HG02852 (cell line): ENCODE results near the gene KLHDC4.
A peak's percentile ranks its signal among the peaks of the same experiment; 100 is the strongest.
"Not testable (repeated sequence)": the region's sequence is repeated elsewhere in the genome, so short reads cannot be mapped to it uniquely, and the experiment has no call there.

Source experiments
- ATAC-seq: cut with Tn5 transposase; IDR thresholded peaks from one replicate; pipeline ENCODE4 v1.9.1; 2021; ENCODE audit warnings: mild to moderate bottlenecking, moderate library complexity; ENCODE audit not compliant: unreplicated experiment

Gene KLHDC4

DNA sequence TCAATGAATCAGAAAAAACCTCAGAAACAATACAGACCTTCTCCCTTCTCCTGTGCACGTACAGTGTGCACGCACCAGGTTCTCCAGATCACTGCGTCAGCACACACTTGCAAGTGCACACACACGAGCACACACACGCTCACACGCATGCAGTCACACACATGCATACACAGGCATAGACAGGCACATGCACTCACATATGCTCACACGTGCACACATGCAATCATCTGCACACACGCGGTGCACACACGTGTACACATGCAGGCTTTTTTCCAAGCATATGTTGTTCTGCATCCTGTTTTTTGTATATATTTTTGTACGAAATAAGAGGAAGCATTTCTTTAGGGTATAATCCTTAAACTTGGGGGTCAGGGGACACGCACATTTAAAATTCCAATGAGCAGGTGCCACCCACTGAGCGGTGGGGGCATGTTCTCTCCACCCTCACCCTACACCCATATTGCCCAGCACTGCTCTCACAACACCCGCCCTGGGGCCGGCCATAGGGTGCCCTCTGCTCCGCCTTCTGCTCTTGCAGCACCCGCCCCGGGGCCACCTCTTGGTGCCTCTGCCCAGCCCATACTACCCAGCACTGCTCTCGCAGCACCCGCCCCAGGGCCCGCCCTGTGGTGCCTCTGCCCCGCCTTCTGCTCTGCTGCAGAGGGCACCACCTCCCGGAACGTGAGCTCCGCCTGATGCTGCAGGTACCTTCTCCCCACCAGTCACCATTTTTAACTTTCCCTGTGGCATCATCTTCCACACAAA lies 20.9 kb downstream of the KLHDC4 start:
- no peak for ATAC-seq

- ATAC-seq = no peak
These were observed 22.9 kb downstream of the KLHDC4 start for GRCh38 chr16:87742781-87743490.

DNA sequence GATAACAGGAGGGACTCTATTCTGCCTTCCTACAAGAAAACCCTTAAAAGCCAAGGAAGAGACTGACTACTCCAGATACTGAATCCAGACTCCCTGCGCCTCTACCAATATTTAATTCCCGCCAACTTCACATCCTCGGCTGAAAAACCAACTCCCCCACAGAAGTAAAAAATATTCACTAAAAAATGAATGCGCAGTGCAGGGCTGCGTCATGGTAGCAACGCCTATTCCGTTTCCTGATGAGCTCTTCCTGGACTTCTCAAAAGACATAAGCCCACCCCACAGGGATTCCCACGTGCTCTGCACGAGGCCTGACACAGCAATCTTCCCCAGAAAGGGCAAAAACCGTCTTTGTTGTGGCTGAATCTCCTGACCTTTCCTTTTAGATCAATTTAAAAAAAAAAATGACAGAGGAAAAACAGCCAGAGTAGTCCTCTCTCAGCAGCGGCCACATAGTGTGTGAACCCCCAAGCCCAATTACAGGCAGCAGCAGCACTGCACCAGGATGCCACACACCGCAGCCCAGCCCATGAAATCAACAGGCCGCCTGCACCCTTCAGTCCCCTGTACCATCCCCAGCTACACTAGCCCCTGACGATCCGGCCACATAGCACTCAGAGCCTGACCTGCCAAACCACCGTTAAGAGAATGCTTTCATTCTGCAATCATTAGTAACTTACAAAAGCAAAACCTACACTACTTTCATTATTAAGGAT lies 23.9 kb downstream of the KLHDC4 start:
- no peak for ATAC-seq

DNA sequence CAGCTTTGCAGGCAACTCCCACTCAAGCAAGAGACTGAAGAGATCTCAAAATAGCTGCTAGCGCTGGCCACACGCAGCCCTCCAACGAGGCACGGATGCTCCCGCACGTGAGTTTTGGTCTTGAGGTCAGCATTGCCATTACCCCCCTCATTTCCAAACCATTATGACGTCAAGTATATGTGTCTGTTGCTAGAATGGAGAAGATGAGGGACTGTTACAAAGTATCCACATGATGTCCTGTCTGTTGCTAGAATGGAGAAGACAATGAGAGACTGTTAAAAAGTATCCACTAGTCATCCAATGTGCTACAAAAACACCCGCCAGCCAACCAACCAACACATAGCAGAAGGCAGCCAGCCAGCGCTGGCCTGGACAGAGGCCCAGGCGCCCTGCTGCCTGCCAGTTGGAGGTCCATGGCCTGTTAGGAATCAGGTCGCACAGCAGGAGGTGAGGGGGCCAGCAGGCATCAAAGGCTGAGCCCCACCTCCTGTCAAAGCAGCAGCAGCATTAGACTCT lies 24.8 kb downstream of the KLHDC4 start:
- no peak for ATAC-seq

DNA sequence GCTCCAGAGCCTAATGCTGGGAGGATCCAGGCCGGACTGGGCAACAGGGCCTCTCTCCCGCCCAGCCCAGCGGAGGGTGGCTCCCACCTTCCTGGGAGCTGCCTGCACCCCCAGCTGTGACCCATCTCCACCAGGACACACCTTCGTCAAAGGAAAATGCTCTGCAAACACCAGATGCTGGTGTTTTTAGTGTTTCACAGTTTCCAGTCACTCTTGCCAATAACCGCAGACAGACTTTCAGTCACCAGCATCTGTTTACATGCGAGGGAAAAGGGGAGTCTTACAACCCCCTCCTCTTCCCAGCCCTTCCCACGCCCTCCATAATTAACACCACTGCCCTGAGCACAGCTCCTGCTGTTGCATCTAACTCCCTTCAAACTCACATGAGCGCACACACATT lies 25.3 kb downstream of the KLHDC4 start:
- ATAC-seq = no peak

DNA sequence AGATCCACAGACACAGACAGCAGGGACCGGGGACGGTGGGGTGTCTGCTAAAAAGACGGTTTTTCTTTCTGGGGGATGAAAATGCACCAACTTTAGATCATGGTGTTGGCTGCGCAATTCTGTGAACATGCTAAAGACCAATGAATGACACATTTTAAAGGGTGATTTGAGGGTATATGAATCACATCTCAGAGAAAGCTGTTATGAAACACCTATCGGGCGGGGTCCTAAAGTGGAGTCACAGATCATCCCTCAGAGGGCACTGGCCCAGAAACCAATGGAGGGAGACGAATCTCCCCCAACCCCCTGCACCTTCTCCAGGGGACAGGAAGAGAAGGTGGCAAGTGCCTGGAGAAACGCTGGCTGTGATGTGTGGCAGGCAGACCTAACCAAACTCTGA lies 26.0 kb downstream of the KLHDC4 start:
- ATAC-seq = no peak

DNA sequence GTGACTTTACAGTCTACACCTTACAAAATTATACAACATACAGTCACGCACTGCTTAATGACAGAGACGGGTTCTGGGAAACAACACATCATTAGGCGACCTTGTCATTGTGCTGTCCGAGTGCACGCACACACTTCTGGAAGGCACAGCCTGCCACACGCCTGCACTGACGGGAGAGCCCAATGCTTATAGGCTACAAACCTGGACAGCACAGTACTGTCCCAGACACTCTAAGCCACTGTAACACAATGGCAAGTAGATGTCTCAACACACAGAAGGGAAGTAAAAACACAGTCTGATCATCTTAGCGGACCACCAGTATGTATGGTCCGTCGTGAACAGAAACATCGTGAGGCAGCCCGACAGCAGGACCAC lies 29.8 kb downstream of the KLHDC4 start:
- no peak for ATAC-seq

GRCh38 chr16:87735270-87736007 lies 30.3 kb downstream of the KLHDC4 start:
- ATAC-seq = no peak

DNA sequence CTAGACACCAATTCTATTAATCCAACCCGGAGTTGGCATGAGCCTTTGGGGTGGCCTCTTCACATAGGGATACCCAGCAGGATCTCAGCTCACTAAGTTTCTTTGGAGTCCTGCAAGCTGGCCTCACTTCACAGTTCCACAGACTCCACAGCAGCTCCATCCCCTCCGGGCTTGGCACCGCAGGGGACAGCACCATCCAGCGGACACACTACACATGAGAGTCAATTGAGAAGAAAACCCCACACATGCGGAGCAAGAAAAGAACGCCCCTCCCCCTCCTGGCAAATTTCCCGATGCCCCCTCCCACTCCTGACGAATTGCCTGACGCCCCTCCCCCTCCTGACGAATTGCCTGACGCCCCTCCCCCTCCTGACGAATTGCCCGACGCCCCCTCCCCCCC lies 31.1 kb downstream of the KLHDC4 start:
- no peak for ATAC-seq

DNA sequence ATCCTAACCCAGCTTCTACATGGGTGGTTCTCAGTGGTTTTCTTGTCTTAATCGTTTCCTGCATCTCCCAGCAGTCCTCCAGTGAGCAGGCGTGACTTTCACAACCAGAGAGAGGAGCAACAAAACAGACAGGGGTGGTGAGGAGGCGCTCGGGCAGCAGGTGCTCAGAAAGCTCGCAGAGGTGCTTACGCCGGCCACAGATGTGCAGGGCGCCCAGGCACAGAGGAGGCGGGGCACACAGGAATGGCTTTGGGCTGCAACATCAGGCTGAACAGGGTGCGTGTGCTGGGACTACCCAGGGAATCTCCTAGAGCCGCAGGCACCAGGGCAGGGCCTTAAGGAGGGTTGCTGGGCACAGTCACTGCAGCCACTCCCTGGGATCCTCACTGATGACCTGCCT lies 32.6 kb downstream of the KLHDC4 start:
- ATAC-seq = no peak

- no peak for ATAC-seq
These were observed 34.2 kb downstream of the KLHDC4 start for GRCh38 chr16:87731607-87732006.

- no peak for ATAC-seq
These were observed 36.4 kb downstream of the KLHDC4 start for GRCh38 chr16:87729266-87729954.

GRCh38 chr16:87728026-87728425 lies 37.8 kb downstream of the KLHDC4 start:
- ATAC-seq = no peak

DNA sequence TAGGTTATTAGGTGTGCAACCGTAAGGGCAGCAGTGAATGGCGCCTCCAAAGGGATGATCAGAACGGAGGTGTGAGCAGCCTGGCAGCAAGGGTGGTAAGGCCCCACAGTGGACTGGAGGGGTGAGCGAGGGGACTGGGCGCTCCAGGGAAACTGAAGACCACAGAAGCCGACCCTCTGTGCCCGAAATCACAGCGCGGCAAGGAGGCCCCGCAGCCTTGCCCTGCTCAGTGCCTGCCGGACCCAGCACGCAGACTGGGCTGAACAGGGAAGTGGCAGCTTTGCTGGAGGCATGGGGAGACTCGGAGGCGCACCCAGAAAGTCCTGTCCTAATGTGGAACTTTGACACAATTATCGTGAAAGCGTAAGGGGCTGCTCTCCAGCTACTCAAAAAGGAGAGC lies 38.4 kb downstream of the KLHDC4 start:
- no peak for ATAC-seq

GRCh38 chr16:87726577-87726976 lies 39.2 kb downstream of the KLHDC4 start:
- ATAC-seq = not testable (repeated sequence)

DNA sequence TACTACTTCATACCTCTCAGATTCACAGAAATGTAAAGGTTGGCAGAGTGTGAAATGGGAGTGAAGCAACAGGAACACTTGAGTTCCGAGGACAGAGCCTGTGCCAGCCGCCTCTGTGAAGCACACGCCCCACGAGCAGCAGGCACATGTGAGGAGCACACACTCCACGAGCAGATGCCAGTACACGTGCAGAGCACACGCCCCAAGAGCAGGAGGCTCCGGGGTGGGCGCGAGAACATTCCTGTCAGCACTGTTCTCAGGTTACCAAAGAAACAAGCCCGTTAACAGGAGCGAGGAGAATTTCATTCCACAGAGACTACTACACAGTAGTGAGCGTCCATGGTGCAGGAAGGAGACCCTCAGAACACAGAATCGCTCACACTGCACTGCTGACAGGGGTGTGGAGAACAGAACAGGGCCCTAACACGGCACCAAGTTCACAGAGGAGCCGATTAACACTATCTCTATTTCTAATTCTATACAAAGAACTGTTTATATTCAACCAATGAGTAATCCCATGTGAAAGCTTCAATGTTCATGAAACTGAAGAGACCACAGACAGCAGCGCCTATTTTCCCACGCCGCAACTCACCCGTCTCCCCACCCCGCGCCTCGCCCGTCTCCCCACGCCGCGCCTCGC lies 40.1 kb downstream of the KLHDC4 start:
- no peak for ATAC-seq

GRCh38 chr16:87724490-87725291 lies 41.1 kb downstream of the KLHDC4 start:
- ATAC-seq = no peak

DNA sequence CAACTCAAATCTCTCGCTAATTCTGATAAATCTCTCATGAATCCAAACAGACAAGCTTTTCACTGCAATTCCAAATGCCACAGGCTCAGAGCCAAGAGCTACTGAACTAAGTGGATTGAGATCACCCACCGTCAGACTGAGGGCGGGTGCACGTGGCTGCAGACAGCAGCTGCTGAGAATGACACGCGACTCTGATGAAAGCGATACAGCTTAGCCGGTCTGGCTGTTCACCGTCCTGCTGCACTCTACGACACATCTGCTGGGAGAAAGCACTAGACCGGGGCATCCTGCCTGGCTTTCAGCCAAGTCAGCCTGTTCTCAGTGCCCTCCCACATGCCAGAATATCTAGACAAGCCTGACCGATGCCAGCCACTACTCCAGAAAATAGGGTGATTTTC lies 42.6 kb downstream of the KLHDC4 start:
- peak; percentile 60 for ATAC-seq

DNA sequence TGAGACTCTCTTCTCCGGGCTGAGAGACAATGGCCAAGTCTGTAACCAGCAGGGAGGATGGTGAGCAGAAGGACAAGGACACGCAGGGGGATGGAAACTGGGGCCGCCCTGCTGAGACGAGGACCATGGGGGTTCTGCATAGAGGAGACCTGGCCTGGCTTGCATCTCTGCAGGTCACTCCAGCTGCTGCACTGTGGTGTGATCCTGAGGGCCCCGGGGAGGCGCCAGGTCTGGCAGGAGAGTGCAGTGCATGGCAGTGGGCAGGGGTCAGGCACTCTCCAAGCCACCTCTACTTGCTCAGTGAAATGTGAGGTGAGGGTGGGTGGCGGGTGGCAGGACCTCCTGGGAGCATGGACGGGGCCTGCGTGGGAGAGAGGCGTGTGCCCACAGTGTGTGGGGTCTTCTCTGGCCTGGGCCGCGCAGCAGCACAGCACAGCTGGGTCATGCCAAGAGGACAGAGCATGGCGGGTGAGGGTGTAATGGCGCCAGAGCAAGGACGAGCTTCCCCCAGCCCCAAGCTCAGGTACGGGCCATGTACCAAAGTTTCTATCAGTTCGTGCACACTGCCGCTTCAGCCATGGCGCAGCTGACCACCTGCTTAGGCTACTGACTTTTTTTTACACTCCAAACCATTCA lies 43.1 kb downstream of the KLHDC4 start:
- no peak for ATAC-seq
